Dendritic cell treated with granulocyte-macrophage colony-stimulating factor and Interleukin-4, amounts not matched to agents 40 ng/mL and 50 ng/mL, for 4 days (primary cell): ENCODE data around the gene ZBP1.

ENCODE experiments used
- H3K27ac Mint-ChIP-seq: one replicate; pipeline ENCODE4 v1.8.0; 2022; ENCODE audit warnings: mild to moderate bottlenecking, mixed read lengths
- H3K27me3 Mint-ChIP-seq: one replicate; pipeline ENCODE4 v1.8.0; 2022; ENCODE audit warnings: mild to moderate bottlenecking, mixed read lengths
- H3K36me3 Mint-ChIP-seq: one replicate; pipeline ENCODE4 v1.8.0; 2022; ENCODE audit warnings: low read depth, mixed read lengths
- H3K4me1 Mint-ChIP-seq: one replicate; pipeline ENCODE4 v1.8.0; 2022; ENCODE audit warnings: low read depth, mixed read lengths
- H3K4me3 Mint-ChIP-seq: one replicate; pipeline ENCODE4 v1.8.0; 2022; ENCODE audit warnings: mild to moderate bottlenecking, moderate library complexity, mixed read lengths
- H3K9me3 Mint-ChIP-seq: one replicate; pipeline ENCODE4 v1.8.0; 2022; ENCODE audit warnings: mixed read lengths
- intact Hi-C: fragments of 100-400 bp; cut with micrococcal nuclease; formaldehyde crosslinking; loops from one replicate; pipeline ENCODE4 v1.15.0; 2022

The ZBP1 gene

DNA sequence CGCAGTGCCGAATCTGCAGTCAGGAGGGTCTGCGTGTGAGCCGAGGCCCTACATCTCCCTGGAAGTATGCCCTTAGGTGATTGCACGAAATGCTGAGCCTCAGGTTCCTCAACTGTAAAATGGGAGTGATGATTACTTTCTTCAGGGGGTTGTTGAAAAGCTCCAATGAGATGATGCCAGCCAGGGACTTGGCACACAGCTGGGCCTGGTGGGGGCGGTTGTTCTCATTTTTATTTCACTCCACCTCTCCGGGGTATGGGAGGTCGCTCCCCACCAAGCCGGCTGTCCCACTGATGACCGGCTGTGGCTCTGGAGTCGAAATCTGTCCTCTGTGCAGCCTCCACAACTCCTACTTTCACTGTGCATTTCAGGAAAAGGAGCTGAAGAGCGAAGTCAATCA lies 51.3 kb downstream of the ZBP1 start:
- Mint-ChIP-seq H3K4me3 (no peak overlapping the region), H3K27me3 (peaks cover 41% of the 10 kb centered on the region), H3K27ac (no peak overlapping the region), H3K36me3 (no peaks in the 10 kb centered on the region), H3K9me3 (no peaks in the 10 kb centered on the region), H3K4me1 (no peaks in the 10 kb centered on the region)
- intact Hi-C loops, result no loop called here

DNA sequence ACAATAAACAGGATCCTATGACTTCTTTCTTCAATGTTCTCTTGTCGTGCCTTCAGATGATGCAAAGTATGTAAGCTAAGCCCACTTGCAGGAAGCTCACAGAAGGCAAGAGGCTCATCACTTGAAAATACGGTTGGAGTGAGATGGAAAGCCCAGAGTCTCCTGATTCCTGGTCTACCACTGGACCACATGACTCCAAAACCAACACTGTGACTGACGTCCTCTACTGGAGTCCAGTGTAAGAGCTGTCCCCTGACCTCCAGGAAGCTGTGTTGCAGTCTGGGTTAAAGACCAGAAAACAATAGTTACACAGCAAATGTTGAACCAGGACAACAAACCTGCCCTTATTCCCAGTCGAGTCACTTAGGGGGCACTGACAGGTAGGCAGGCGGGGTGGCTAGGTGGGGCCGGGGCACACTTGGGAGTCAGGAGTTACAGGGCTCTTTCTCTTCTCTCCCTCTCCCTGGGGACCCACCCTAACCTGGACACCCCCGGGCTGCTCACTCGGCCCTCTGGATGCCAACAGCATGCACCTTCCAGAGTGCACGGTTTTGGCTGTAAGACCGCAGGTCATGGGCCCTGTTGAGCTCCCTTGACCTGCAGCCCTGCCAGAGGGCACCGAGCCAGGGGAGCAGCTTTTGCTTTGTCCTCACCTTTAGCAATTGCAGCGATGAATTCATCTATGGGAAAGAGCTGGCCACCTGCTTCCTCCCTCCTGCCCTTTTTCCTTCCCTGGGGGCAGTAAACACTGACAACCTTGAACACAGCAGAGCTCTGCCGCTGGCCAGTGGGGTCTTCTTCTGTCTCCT lies 51.9 kb downstream of the ZBP1 start:
- Mint-ChIP-seq H3K27ac (no peak overlapping the region), H3K27me3 (peaks cover 35% of the 10 kb centered on the region), H3K4me3 (no peak overlapping the region), H3K36me3 (no peaks in the 10 kb centered on the region), H3K9me3 (no peaks in the 10 kb centered on the region), H3K4me1 (no peaks in the 10 kb centered on the region)
- intact Hi-C loops, result no loop called here

DNA sequence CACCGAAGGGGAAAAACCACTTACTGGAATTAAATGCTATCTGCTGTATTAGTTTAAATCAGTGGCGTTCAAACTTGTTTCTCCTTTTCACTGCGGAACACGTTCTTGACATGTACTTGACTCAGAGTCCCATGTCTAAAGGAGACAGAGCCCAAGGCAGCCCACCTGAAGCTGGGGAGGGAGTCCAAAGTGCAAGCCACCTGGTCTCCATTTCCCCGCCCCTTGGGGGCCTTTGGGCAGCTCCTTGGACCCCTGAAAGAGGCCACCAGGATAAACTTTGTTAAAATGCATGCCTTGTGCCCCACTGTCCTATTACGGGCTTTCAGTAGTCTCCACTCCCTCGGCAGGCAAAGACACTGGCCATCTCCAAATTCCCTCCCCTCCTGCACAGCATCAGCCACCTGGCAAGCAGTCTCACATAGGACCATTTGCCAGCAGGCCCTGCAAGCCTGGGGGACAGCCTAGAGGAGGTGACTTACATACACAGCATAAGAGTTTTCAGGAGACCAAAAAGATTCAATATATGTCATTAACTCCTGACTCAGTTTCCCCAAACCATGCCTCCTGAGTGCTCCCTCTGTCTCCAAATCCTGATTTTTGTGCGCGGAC lies 52.7 kb downstream of the ZBP1 start:
- no peak overlapping the region for H3K4me3 Mint-ChIP-seq
- no peaks in the 10 kb centered on the region for H3K9me3 Mint-ChIP-seq
- no peaks in the 10 kb centered on the region for H3K36me3 Mint-ChIP-seq
- peaks cover 30% of the 10 kb centered on the region for H3K27me3 Mint-ChIP-seq
- intact Hi-C loops, result no loop called here
- H3K27ac Mint-ChIP-seq, result no peak overlapping the region
- H3K4me1 Mint-ChIP-seq, result no peaks in the 10 kb centered on the region

DNA sequence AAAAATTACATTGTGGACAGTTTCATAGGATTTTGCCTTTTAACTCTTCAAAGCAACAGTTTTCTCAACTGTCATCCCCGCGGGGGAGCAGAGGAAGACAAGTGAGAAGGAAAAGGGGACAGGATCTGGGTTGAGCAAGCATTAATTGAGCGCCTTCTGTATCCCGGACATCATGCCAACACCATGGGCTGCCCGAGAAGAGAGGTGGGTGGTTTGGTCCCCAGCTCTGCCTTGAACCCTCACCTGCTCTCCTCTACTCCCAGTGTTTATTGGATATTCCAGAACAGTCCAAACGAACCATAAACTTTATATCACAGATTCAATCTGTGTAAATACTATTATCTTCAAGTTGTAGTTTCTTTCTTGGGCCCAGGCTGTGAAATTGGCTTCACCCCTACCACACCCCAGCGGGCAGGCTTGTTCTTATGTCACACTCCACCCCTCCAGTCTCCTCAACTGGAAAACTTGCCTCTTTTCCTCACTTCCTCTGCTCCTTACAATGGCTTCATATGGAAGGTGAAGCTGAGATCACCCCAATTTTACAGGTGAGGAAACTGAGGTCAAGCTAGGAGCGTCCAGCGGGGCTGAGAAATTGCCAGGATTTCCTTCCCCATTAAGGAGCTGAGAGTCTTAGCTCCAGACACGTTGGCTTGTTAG lies 53.3 kb downstream of the ZBP1 start:
- Mint-ChIP-seq H3K27ac (no peak overlapping the region), H3K36me3 (no peaks in the 10 kb centered on the region), H3K27me3 (peaks cover 26% of the 10 kb centered on the region), H3K4me1 (no peaks in the 10 kb centered on the region), H3K9me3 (no peaks in the 10 kb centered on the region), H3K4me3 (no peak overlapping the region)
- intact Hi-C loops, result no loop called here

DNA sequence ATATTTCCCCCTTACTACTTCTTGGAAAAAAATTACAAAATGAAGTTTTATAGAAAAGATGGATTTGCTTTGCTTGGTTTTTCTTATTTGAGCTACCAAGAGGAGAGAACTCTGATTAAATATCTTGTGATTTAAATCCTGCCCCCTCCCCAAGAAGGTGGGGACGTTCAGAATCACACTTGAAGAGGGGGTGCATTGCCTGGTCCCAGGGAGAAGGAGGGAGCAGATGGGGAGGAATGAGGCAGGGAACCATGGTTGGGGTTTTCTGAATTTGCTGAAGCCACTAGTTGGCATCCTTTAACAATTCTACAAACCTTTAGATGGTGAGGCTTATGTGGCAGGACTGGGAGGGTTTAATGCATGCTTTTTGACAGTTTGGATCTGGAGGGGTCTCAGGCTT lies 53.8 kb downstream of the ZBP1 start:
- intact Hi-C loops, result no loop called here
- Mint-ChIP-seq H3K4me3 (no peak overlapping the region), H3K9me3 (no peaks in the 10 kb centered on the region), H3K27me3 (peaks cover 24% of the 10 kb centered on the region), H3K27ac (no peak overlapping the region), H3K4me1 (no peaks in the 10 kb centered on the region), H3K36me3 (no peaks in the 10 kb centered on the region)

DNA sequence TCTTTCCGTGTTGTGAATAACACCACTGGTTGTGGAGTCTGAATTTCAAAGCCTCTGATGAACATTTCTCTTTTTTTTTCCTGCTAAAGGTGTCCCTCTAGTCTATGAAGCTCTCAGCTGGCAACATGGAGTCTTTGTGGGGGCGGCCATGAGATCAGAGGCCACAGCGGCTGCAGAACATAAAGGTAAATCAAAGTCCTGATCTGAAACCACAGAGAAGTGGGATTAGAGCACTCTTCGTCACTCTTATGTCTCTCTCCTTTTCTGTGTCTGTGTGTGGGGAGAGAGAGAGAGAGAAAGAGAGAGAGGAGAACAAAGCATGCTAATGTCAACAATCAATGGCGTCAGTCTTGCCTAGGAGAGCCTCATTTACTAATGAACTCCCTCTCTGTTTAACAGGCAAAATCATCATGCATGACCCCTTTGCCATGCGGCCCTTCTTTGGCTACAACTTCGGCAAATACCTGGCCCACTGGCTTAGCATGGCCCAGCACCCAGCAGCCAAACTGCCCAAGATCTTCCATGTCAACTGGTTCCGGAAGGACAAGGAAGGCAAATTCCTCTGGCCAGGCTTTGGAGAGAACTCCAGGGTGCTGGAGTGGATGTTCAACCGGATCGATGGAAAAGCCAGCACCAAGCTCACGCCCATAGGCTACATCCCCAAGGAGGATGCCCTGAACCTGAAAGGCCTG lies 55.1 kb downstream of the ZBP1 start:
- Mint-ChIP-seq H3K27me3 (peaks cover 21% of the 10 kb centered on the region), H3K4me1 (no peaks in the 10 kb centered on the region), H3K27ac (no peak overlapping the region), H3K36me3 (no peaks in the 10 kb centered on the region), H3K9me3 (no peaks in the 10 kb centered on the region), H3K4me3 (no peak overlapping the region)
- intact Hi-C loops, result no loop called here

DNA sequence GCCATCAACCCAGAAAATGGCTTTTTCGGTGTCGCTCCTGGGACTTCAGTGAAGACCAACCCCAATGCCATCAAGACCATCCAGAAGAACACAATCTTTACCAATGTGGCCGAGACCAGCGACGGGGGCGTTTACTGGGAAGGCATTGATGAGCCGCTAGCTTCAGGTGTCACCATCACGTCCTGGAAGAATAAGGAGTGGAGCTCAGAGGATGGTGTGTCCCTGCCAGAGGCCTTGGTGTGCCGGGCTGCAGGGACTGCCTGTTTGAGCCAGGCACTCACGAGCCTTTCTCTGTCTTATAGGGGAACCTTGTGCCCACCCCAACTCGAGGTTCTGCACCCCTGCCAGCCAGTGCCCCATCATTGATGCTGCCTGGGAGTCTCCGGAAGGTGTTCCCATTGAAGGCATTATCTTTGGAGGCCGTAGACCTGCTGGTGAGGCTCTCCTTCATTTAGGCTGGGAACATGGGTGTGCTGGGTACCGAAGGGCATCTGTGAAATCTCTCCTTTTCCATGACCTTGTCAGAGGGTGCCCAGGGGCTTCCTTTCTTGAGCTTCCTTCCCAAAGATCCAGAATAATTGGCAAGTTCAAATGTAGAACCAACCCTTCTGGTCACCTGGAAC lies 55.9 kb downstream of the ZBP1 start:
- Mint-ChIP-seq H3K4me1 (no peaks in the 10 kb centered on the region), H3K27me3 (peaks cover 18% of the 10 kb centered on the region), H3K27ac (no peak overlapping the region), H3K4me3 (no peak overlapping the region), H3K36me3 (no peaks in the 10 kb centered on the region), H3K9me3 (no peaks in the 10 kb centered on the region)
- intact Hi-C loops, result no loop called here

DNA sequence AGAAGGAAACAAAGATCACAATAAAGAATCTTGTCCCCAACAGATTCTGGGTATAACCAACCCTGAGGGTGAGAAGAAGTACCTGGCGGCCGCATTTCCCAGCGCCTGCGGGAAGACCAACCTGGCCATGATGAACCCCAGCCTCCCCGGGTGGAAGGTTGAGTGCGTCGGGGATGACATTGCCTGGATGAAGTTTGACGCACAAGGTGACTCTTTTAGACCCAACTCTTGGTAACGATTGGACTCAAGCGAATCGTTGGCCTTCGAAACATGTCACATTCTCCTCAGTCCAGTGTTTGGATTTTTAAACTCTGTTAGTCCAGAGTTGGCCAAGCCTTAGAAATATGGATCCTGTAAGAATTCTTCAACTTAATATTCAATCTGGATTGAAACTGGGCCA lies 56.7 kb downstream of the ZBP1 start:
- Mint-ChIP-seq H3K4me1 (no peaks in the 10 kb centered on the region), H3K36me3 (no peaks in the 10 kb centered on the region), H3K4me3 (no peak overlapping the region), H3K27ac (no peak overlapping the region), H3K27me3 (peaks cover 13% of the 10 kb centered on the region), H3K9me3 (no peaks in the 10 kb centered on the region)
- intact Hi-C loops, result no loop called here

DNA sequence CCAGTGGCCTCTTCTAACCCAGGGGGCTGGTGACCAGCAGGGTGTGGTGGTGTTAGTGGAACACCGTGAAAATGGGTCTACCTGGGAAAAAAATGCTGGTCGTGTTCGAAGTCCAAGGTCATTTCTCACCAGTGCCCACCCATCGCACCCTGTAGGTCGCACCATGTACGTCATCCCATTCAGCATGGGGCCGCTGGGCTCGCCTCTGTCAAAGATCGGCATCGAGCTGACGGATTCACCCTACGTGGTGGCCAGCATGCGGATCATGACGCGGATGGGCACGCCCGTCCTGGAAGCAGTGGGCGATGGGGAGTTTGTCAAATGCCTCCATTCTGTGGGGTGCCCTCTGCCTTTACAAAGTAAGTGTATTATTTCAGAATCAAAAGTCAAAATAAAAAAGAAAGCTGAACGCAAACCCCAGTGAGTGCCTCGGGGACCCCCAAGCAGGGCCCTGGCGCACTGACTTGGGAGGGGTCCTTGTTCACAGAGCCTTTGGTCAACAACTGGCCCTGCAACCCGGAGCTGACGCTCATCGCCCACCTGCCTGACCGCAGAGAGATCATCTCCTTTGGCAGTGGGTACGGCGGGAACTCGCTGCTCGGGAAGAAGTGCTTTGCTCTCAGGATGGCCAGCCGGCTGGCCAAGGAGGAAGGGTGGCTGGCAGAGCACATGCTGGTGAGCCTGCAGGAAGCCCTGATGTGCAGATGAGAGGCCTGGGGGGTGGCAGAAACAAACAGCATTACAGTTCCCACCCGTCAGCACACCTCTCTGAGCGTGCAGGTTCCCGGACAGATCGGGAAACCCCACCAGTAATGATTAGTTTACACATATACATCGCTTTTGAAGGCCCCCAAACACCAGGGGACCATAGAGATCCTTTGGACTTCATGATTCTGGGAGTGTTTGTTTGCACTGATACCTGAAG lies 57.4 kb downstream of the ZBP1 start:
- H3K4me1 Mint-ChIP-seq, result no peaks in the 10 kb centered on the region
- peaks cover 9% of the 10 kb centered on the region for H3K27me3 Mint-ChIP-seq
- no peak overlapping the region for H3K4me3 Mint-ChIP-seq
- intact Hi-C loops, result no loop called here
- no peaks in the 10 kb centered on the region for H3K36me3 Mint-ChIP-seq
- no peak overlapping the region for H3K27ac Mint-ChIP-seq
- no peaks in the 10 kb centered on the region for H3K9me3 Mint-ChIP-seq

DNA sequence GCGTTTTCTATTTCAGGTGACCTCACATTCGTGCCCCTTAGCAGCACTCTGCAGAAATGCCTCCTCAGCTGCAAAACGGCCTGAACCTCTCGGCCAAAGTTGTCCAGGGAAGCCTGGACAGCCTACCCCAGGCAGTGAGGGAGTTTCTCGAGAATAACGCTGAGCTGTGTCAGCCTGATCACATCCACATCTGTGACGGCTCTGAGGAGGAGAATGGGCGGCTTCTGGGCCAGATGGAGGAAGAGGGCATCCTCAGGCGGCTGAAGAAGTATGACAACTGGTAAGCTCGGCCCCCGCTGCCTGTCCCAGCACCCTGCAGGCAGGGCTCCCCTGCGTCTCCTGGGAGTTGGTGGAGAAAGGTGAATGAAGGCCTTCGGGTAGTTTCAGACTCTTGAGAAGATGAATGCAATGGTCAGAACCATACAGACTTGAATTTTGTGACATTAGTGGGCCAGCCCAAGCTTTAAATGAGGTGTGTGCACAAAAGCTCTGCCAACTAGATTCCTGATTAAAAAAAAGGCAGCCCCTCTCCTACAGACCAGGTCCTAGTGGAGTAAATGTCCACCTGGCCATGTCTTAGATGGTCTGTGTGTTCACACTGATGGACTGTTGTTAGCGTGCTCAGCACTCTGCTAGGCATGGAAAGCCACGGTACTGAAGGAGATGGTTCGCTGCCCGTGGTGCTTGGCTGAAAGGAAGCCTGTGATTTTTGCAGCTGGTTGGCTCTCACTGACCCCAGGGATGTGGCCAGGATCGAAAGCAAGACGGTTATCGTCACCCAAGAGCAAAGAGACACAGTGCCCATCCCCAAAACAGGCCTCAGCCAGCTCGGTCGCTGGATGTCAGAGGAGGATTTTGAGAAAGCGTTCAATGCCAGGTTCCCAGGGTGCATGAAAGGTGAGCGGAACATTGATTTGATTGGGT lies 58.6 kb downstream of the ZBP1 start:
- Mint-ChIP-seq H3K36me3 (no peaks in the 10 kb centered on the region), H3K27ac (no peak overlapping the region), H3K4me3 (no peak overlapping the region), H3K4me1 (no peaks in the 10 kb centered on the region), H3K27me3 (peaks cover 13% of the 10 kb centered on the region), H3K9me3 (no peaks in the 10 kb centered on the region)
- intact Hi-C loops, result no loop called here

DNA sequence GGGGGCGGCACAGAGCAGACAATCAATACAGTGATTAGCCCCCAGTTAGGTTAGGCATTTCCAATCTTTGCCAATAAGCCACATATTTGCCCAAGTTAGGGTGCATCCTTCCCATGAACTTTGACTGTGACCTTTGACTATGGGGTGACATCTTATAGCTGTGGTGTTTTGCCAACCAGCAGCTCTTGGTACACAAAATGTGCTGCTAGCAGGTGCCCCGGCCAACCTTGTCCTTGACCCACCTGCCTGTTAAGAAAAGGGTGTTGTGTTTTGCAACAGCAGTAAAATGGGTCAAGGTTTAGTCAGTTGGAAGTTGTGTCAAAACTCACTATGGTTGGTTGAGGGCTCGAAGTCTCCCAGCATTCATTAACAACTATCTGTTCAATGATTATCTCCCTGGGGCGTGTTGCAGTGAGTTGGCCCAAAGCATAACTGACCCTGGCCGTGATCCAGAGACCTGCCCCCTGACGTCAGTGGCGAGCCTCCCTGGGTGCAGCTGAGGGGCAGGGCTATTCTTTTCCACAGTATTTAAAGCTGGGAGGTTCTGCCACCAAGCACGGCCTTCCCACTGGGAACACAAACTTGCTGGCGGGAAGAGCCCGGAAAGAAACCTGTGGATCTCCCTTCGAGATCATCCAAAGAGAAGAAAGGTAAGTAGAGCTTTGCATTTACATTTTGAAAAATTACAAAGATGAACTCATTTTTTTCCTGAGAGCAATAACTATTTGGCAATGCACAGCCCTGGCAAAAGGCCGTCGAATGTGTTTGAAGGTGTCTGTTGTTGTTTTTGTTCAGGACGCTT lies 59.5 kb downstream of the ZBP1 start, which contains the start of gene PCK1:
TSS of gene PCK1 (plus strand) at position 557 of the 802 bp plus-strand sequence. CDS start 302 bp downstream, outside the sequence.
- Mint-ChIP-seq H3K4me1 (no peaks in the 10 kb centered on the region), H3K4me3 (no peak within 1 kb of the TSS), H3K27me3 (peaks cover 18% of the 10 kb centered on the region), H3K27ac (no peak within 1 kb of the TSS), H3K9me3 (no peaks in the 10 kb centered on the region), H3K36me3 (no peaks in the 10 kb centered on the region)
- intact Hi-C loops, result no loop called here
